ENCODE data around the gene HMGCS1.
"Not testable (repeated sequence)": the region's sequence is repeated elsewhere in the genome, so short reads cannot be mapped to it uniquely, and the experiment has no call there.

HMGCS1 gene

GRCh38 chr5:43336159-43336558, 22.9 kb upstream of the HMGCS1 start:
- H3K9me3 ChIP-seq (ENCODE audit: control insufficient read depth, low read length): peaks cover 5% of the 10 kb centered on the region
- H3K4me3 ChIP-seq (ENCODE audit: low read length): no peak overlapping the region

GRCh38 chr5:43335681-43336080, 22.5 kb upstream of the HMGCS1 start:
- peaks cover 5% of the 10 kb centered on the region for H3K9me3 ChIP-seq (ENCODE audit: control insufficient read depth, low read length)
- H3K4me1 ChIP-seq (ENCODE audit: control insufficient read depth, insufficient read depth, low read length): no peaks in the 10 kb centered on the region
- H3K27me3 ChIP-seq (ENCODE audit: control insufficient read depth, insufficient read depth, low read length): no peaks in the 10 kb centered on the region
- no peak overlapping the region for H3K9ac ChIP-seq (ENCODE audit: low read length)
- H3K4me3 ChIP-seq (ENCODE audit: low read length): no peak overlapping the region
- H3K36me3 ChIP-seq (ENCODE audit: control insufficient read depth, insufficient read depth, low read length): no peaks in the 10 kb centered on the region

More at GRCh38 chr5:43336159-43336558, 22.9 kb upstream of the HMGCS1 start:
- Histone ChIP-seq H3K4me1 (ENCODE audit: control insufficient read depth, insufficient read depth, low read length) (no peaks in the 10 kb centered on the region), H3K27me3 (ENCODE audit: control insufficient read depth, insufficient read depth, low read length) (no peaks in the 10 kb centered on the region), H3K36me3 (ENCODE audit: control insufficient read depth, insufficient read depth, low read length) (no peaks in the 10 kb centered on the region), H3K9ac (ENCODE audit: low read length) (no peak overlapping the region)

- Histone ChIP-seq H3K9me3 (ENCODE audit: control insufficient read depth, low read length) (peaks cover 5% of the 10 kb centered on the region), H3K27me3 (ENCODE audit: control insufficient read depth, insufficient read depth, low read length) (no peaks in the 10 kb centered on the region)
Observed at GRCh38 chr5:43332401-43332800, 19.2 kb upstream of the HMGCS1 start.

GRCh38 chr5:43325624-43326023, 12.4 kb upstream of the HMGCS1 start:
- not testable (repeated sequence) for H3K4me3 ChIP-seq (ENCODE audit: low read length); H3K9me3 ChIP-seq (ENCODE audit: control insufficient read depth, low read length); H3K4me1 ChIP-seq (ENCODE audit: control insufficient read depth, insufficient read depth, low read length); H3K9ac ChIP-seq (ENCODE audit: low read length); H3K27me3 ChIP-seq (ENCODE audit: control insufficient read depth, insufficient read depth, low read length); H3K36me3 ChIP-seq (ENCODE audit: control insufficient read depth, insufficient read depth, low read length)

More at GRCh38 chr5:43332401-43332800, 19.2 kb upstream of the HMGCS1 start:
- Histone ChIP-seq H3K4me3 (ENCODE audit: low read length) (no peak overlapping the region), H3K36me3 (ENCODE audit: control insufficient read depth, insufficient read depth, low read length) (no peaks in the 10 kb centered on the region), H3K4me1 (ENCODE audit: control insufficient read depth, insufficient read depth, low read length) (no peaks in the 10 kb centered on the region), H3K9ac (ENCODE audit: low read length) (no peak overlapping the region)

- not testable (repeated sequence) for H3K4me1 ChIP-seq (ENCODE audit: control insufficient read depth, insufficient read depth, low read length); H3K27me3 ChIP-seq (ENCODE audit: control insufficient read depth, insufficient read depth, low read length); H3K9ac ChIP-seq (ENCODE audit: low read length); H3K4me3 ChIP-seq (ENCODE audit: low read length); H3K36me3 ChIP-seq (ENCODE audit: control insufficient read depth, insufficient read depth, low read length); H3K9me3 ChIP-seq (ENCODE audit: control insufficient read depth, low read length)
Observed at GRCh38 chr5:43323488-43323887, 10.3 kb upstream of the HMGCS1 start.

- no peaks in the 10 kb centered on the region for H3K9me3 ChIP-seq (ENCODE audit: control insufficient read depth, low read length)
- H3K4me3 ChIP-seq (ENCODE audit: low read length): no peak overlapping the region
- H3K9ac ChIP-seq (ENCODE audit: low read length): no peak overlapping the region
- no peaks in the 10 kb centered on the region for H3K4me1 ChIP-seq (ENCODE audit: control insufficient read depth, insufficient read depth, low read length)
- no peaks in the 10 kb centered on the region for H3K36me3 ChIP-seq (ENCODE audit: control insufficient read depth, insufficient read depth, low read length)
- H3K27me3 ChIP-seq (ENCODE audit: control insufficient read depth, insufficient read depth, low read length): no peaks in the 10 kb centered on the region
Observed at GRCh38 chr5:43320846-43321245, 7.6 kb upstream of the HMGCS1 start.

GRCh38 chr5:43316421-43316820, 3.2 kb upstream of the HMGCS1 start:
- H3K9ac ChIP-seq (ENCODE audit: low read length): no peak overlapping the region
- H3K9me3 ChIP-seq (ENCODE audit: control insufficient read depth, low read length): no peaks in the 10 kb centered on the region
- H3K4me1 ChIP-seq (ENCODE audit: control insufficient read depth, insufficient read depth, low read length): peaks cover 18% of the 10 kb centered on the region

GRCh38 chr5:43315682-43316081, 2.5 kb upstream of the HMGCS1 start:
- Histone ChIP-seq H3K36me3 (ENCODE audit: control insufficient read depth, insufficient read depth, low read length) (no peaks in the 10 kb centered on the region), H3K9ac (ENCODE audit: low read length) (no peak overlapping the region), H3K27me3 (ENCODE audit: control insufficient read depth, insufficient read depth, low read length) (no peaks in the 10 kb centered on the region), H3K4me1 (ENCODE audit: control insufficient read depth, insufficient read depth, low read length) (peaks cover 22% of the 10 kb centered on the region), H3K4me3 (ENCODE audit: low read length) (no peak overlapping the region), H3K9me3 (ENCODE audit: control insufficient read depth, low read length) (no peaks in the 10 kb centered on the region)

More at GRCh38 chr5:43316421-43316820, 3.2 kb upstream of the HMGCS1 start:
- Histone ChIP-seq H3K36me3 (ENCODE audit: control insufficient read depth, insufficient read depth, low read length) (no peaks in the 10 kb centered on the region), H3K27me3 (ENCODE audit: control insufficient read depth, insufficient read depth, low read length) (no peaks in the 10 kb centered on the region), H3K4me3 (ENCODE audit: low read length) (no peak overlapping the region)

GRCh38 chr5:43315263-43315662, 2.1 kb upstream of the HMGCS1 start:
- H3K4me1 ChIP-seq (ENCODE audit: control insufficient read depth, insufficient read depth, low read length): peaks cover 22% of the 10 kb centered on the region
- no peak overlapping the region for H3K9ac ChIP-seq (ENCODE audit: low read length)
- H3K9me3 ChIP-seq (ENCODE audit: control insufficient read depth, low read length): no peaks in the 10 kb centered on the region
- no peaks in the 10 kb centered on the region for H3K27me3 ChIP-seq (ENCODE audit: control insufficient read depth, insufficient read depth, low read length)
- H3K4me3 ChIP-seq (ENCODE audit: low read length): no peak overlapping the region
- no peaks in the 10 kb centered on the region for H3K36me3 ChIP-seq (ENCODE audit: control insufficient read depth, insufficient read depth, low read length)

GRCh38 chr5:43314724-43315123, 1.5 kb upstream of the HMGCS1 start:
- no peak overlapping the region for H3K9ac ChIP-seq (ENCODE audit: low read length)
- no peaks in the 10 kb centered on the region for H3K9me3 ChIP-seq (ENCODE audit: control insufficient read depth, low read length)
- H3K36me3 ChIP-seq (ENCODE audit: control insufficient read depth, insufficient read depth, low read length): no peaks in the 10 kb centered on the region
- peaks cover 22% of the 10 kb centered on the region for H3K4me1 ChIP-seq (ENCODE audit: control insufficient read depth, insufficient read depth, low read length)
- H3K4me3 ChIP-seq (ENCODE audit: low read length): no peak overlapping the region
- H3K27me3 ChIP-seq (ENCODE audit: control insufficient read depth, insufficient read depth, low read length): no peaks in the 10 kb centered on the region

- Histone ChIP-seq H3K27me3 (ENCODE audit: control insufficient read depth, insufficient read depth, low read length) (no peaks in the 10 kb centered on the region), H3K4me3 (ENCODE audit: low read length) (peak overlapping the region; percentile 3), H3K9me3 (ENCODE audit: control insufficient read depth, low read length) (no peaks in the 10 kb centered on the region), H3K36me3 (ENCODE audit: control insufficient read depth, insufficient read depth, low read length) (no peaks in the 10 kb centered on the region), H3K9ac (ENCODE audit: low read length) (peak overlapping the region; percentile 1), H3K4me1 (ENCODE audit: control insufficient read depth, insufficient read depth, low read length) (peaks cover 29% of the 10 kb centered on the region)
Observed at GRCh38 chr5:43313854-43314457, 744 bp upstream of the HMGCS1 start.

GRCh38 chr5:43312699-43313034, 545 bp downstream of the HMGCS1 start:
- Histone ChIP-seq H3K9ac (ENCODE audit: low read length) (peak overlapping the region; percentile 94), H3K9me3 (ENCODE audit: control insufficient read depth, low read length) (no peaks in the 10 kb centered on the region), H3K4me1 (ENCODE audit: control insufficient read depth, insufficient read depth, low read length) (peaks cover 32% of the 10 kb centered on the region), H3K4me3 (ENCODE audit: low read length) (peak overlapping the region; percentile 89), H3K36me3 (ENCODE audit: control insufficient read depth, insufficient read depth, low read length) (no peaks in the 10 kb centered on the region), H3K27me3 (ENCODE audit: control insufficient read depth, insufficient read depth, low read length) (no peaks in the 10 kb centered on the region)

GRCh38 chr5:43312076-43312661, 1.0 kb downstream of the HMGCS1 start:
- peaks cover 32% of the 10 kb centered on the region for H3K4me1 ChIP-seq (ENCODE audit: control insufficient read depth, insufficient read depth, low read length)
- no peaks in the 10 kb centered on the region for H3K36me3 ChIP-seq (ENCODE audit: control insufficient read depth, insufficient read depth, low read length)
- no peaks in the 10 kb centered on the region for H3K27me3 ChIP-seq (ENCODE audit: control insufficient read depth, insufficient read depth, low read length)
- H3K9ac ChIP-seq (ENCODE audit: low read length): peak overlapping the region; percentile 94
- no peaks in the 10 kb centered on the region for H3K9me3 ChIP-seq (ENCODE audit: control insufficient read depth, low read length)
- H3K4me3 ChIP-seq (ENCODE audit: low read length): peak overlapping the region; percentile 89
